HG02759 (cell line): ENCODE measurements around the gene TMEM178B.

Experiments
- ATAC-seq: cut with Tn5 transposase; IDR thresholded peaks from one replicate; pipeline ENCODE4 v1.9.1; 2021; ENCODE audit warnings: mild to moderate bottlenecking, moderate library complexity; ENCODE audit not compliant: unreplicated experiment

Gene TMEM178B

GRCh38 chr7:141349338-141349737 is 275.5 kb downstream of the TMEM178B start:
- ATAC-seq: no peak

DNA sequence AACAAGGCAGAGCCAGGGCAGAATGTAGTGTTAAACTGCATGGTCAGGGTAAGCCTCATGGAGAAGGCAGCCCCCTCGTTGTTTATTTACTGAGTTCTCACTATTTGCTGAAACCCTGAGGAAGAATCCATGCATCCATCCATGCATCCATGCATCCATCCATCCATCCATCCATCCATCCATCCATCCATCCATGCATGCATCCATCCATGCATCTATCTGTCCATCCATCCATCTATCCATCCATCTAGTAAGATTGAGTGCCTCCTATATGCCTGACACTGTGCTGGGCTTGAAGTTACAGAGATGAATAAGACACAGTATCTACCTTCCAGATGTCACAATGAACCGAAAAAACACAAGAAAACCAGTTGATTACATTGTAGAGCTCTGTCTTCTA is 275.9 kb downstream of the TMEM178B start:
- no peak for ATAC-seq

GRCh38 chr7:141351175-141351574 is 277.3 kb downstream of the TMEM178B start:
- ATAC-seq: no peak

DNA sequence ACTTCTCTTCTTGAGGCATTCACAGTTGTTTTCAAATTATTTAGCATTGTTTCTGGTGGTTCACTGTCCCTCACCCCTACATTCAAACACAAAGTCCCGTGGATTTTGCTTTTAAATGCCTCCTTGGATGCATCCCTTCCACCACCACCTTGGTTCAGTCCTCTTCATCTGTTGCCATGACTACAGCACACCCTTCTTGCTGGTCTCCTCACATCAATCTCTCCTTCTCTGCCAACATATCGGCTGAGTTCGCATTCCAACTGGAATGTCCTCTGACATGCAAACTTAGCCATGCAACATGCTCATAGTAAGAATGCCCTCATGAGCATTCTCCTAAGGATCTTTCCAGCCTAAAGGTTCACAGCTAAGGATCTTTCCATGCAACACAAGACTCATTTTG is 279.1 kb downstream of the TMEM178B start:
- ATAC-seq: no peak

DNA sequence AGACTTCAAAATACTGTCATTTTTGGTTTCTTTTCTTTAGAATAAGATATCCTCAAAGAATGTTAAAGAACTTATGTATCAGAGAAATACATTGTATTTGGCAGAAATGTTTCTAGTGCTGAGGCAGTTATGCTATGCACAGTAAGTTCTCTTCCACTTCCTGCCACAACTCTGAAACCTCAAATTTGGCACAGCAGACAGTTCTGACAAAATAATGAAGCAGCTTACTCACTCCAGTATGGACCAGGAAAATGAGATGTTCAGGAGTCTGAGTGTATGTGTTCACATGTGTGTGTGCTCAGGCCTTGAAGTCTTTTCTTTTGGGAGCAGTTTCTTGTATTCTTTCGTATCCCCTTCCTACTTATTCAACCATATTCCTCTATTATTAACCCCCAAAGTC is 280.4 kb downstream of the TMEM178B start:
- ATAC-seq: no peak

- no peak for ATAC-seq
Observed at GRCh38 chr7:141355032-141355431, 281.2 kb downstream of the TMEM178B start.

- ATAC-seq: no peak
Observed at GRCh38 chr7:141356161-141356560, 282.3 kb downstream of the TMEM178B start.

GRCh38 chr7:141358386-141358785 is 284.5 kb downstream of the TMEM178B start:
- no peak for ATAC-seq

GRCh38 chr7:141359262-141359661 is 285.4 kb downstream of the TMEM178B start:
- no peak for ATAC-seq

GRCh38 chr7:141359740-141360415 is 286.0 kb downstream of the TMEM178B start:
- ATAC-seq: no peak

- ATAC-seq: no peak
Observed at GRCh38 chr7:141360416-141360760, 286.5 kb downstream of the TMEM178B start.

GRCh38 chr7:141360803-141361202 is 286.9 kb downstream of the TMEM178B start:
- no peak for ATAC-seq

DNA sequence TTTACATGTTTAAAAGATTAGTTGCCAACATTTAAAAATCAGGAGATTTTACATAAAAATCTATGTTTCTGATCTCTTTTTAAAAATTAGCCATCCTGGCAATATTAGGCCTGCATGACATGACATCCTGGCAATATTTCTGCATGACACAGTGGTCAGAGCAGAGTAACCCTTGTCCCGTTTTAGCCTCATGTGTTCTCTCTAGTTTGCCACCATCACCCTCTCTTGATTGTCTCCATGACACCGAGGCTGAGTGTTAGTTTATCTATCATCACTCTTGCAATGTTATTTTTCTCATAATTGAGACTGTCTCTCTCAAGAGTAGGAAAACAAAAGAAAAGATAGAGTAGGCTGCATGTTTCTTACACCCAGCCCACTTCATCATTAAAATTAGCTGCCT is 287.6 kb downstream of the TMEM178B start:
- ATAC-seq: no peak

DNA sequence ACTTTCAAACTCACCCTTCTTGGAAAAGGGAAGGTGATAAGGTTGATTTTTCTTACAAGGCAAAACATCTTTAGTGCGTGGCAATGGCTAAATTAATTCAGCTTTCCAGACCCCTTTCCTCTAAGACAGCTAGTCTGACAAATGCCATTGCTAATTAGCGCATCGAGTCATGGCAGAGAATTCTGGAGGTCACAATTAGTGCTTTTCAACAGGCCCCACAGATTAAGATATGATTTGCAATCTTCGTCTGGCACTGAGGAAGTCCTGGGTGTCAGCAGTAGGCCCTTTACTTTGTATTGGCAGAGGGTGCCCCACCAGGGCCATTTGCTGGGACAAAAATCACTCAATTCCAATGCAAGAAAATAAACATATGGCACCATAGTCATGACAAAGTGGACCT is 288.1 kb downstream of the TMEM178B start:
- no peak for ATAC-seq

DNA sequence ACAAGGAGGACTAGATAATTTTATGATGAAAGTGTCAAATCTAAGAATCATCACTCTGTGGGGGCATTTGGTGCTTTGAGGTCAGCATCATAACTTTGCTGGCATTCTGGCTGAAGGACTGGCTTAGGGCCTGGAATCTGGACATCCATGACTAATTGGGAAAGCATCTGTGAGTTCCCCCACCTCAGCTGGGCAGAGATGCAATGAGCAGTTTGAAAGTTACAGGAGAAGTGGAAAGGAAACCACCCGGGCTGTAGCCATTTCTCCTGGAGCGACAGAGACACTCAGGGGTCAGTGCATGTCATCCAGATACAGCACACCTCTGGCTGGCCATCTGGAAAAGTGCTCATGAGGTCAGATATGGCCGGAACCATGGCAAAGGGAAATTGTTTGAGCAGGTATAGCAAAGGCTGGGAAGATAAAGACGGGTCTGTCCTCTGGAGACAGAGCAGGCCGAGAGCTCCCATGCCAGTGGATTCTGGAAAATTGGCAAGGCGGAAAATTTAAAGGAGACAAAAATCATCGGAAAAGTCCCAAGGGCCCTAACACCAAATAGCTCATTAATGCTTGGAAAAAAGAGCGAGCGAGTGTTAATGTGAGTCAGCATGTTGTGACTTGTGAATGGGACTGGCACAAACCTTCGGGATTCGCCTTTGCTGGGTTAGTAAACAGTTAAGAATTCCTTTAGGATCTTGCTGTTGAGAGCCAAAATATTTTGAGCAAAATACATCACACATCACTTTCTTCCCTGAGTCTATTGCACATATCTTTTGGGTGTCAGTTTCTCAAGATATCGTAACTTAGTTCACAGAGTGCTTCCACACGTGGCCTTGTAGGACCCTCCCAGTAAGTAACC is 288.9 kb downstream of the TMEM178B start:
- no peak for ATAC-seq

DNA sequence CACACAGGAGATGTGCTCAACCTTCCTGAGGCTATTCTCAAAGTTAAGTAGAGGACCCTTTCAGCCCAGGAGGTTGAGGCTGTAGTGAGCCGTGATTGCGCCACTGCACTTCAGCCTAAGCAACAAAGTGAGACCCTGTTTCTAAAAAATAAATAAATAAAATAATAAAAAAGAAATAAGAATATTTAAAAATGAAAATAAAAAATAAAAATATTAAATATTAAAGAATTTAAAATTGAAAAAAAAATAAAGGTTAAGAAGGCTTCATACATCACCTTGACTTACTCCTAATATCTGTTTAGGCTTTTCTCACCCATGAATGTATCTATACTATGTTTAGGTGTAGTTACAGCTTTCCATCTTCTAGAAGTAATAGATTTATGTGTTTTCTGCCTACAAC is 289.9 kb downstream of the TMEM178B start:
- no peak for ATAC-seq

GRCh38 chr7:141366091-141366621 is 292.3 kb downstream of the TMEM178B start:
- ATAC-seq: no peak

GRCh38 chr7:141369422-141369821 is 295.6 kb downstream of the TMEM178B start:
- no peak for ATAC-seq

GRCh38 chr7:141370178-141370577 is 296.3 kb downstream of the TMEM178B start:
- no peak for ATAC-seq

GRCh38 chr7:141370650-141371049 is 296.8 kb downstream of the TMEM178B start:
- ATAC-seq: no peak

GRCh38 chr7:141374425-141374824 is 300.6 kb downstream of the TMEM178B start:
- no peak for ATAC-seq

GRCh38 chr7:141375442-141375841 is 301.6 kb downstream of the TMEM178B start:
- no peak for ATAC-seq
